ENCODE measurements around the gene PNMT.
"Not testable (repeated sequence)": the region's sequence is repeated elsewhere in the genome, so short reads cannot be mapped to it uniquely, and the experiment has no call there.

Gene PNMT

DNA sequence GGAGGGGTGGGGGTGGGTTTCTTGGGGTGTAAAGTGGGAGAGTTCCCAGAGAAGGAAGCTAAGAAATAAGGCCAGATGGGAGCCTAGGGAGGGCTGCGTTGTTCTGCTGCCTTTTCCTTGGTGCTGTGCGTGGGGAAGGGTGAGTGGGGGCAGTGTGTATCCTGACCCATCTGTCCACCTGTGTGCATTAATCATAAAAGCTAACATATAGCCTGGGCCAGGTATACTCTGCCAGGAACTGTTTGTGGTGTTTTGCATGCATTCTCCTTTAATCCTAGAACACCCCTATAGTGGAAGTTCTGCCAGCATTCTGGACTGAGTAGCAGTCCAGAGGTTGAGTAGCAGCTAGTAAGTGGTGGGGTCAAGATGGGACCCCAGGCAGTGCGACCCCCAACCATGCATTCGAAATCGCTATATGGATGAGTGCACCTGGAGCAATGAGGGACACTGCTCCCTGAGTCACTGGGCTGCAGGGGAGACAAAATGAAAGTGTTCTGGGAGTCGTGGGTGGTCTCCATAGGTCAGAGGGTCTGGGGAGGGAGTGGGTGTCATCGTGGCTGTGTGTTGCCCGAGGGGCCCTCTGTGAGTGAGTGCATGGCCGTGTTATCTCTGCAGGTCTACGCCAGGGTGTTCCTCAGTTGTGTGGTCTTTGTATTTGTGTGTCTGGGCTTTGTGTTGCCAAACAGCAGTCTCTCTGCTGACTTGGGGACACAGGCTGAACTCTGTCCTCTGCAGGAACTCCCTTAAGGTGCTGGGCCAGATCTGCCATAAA lies 32.9 kb downstream of the PNMT start:
- Mint-ChIP-seq H3K27me3 (peaks cover 35 to 47% of the 10 kb centered on the region in 2 donors), H3K4me3 (no peak overlapping the region), H3K27ac (no peak overlapping the region), H3K4me1 (ENCODE audit: low read depth in 2 of 2) (peaks cover 4 to 5% of the 10 kb centered on the region in 2 donors), H3K36me3 (ENCODE audit: insufficient read depth) (peaks cover 3% of the 10 kb centered on the region), H3K9me3 (no peaks in the 10 kb centered on the region)
- ATAC-seq (replicated peaks) = no peak
- no peak for DNase-seq

DNA sequence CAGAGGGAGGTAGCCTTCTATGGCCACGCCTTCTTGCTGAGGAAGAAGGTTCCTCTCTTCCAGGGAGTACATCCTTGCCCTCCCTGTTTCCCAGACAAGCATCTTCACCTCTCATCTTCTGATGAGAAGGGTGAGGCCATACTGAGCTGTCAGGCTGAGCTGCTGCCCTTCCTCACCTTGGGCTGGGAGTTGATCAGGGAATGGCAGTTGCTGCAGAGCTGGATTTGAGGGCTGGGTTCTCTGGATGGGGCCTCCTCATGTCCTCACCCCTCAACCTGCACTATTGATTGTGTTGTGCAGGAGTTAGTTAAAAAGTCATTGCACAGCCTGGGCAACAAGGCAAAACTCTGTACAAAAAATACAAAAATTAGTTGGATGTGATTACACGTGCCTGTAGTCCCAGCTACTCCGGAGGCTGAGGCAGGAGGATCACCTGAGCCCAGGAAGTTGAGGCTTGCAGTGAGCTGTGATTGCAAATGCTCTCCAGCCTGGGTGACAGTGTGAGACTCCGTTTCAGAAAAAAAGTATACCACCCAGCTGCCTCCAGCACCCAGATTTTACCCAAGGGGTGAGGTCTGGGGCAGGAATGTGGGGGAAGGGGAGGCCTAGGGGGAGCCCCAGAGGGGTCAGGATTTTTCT lies 33.6 kb downstream of the PNMT start:
- Mint-ChIP-seq H3K4me1 (ENCODE audit: low read depth in 2 of 2) (peaks cover 6 to 8% of the 10 kb centered on the region in 2 donors), H3K27ac (no peak overlapping the region), H3K27me3 (peaks cover 35 to 47% of the 10 kb centered on the region in 2 donors), H3K36me3 (ENCODE audit: insufficient read depth) (peaks cover 3% of the 10 kb centered on the region), H3K4me3 (no peak overlapping the region), H3K9me3 (no peaks in the 10 kb centered on the region)
- DNase-seq (no peak), ATAC-seq (replicated peaks) (no peak)

DNA sequence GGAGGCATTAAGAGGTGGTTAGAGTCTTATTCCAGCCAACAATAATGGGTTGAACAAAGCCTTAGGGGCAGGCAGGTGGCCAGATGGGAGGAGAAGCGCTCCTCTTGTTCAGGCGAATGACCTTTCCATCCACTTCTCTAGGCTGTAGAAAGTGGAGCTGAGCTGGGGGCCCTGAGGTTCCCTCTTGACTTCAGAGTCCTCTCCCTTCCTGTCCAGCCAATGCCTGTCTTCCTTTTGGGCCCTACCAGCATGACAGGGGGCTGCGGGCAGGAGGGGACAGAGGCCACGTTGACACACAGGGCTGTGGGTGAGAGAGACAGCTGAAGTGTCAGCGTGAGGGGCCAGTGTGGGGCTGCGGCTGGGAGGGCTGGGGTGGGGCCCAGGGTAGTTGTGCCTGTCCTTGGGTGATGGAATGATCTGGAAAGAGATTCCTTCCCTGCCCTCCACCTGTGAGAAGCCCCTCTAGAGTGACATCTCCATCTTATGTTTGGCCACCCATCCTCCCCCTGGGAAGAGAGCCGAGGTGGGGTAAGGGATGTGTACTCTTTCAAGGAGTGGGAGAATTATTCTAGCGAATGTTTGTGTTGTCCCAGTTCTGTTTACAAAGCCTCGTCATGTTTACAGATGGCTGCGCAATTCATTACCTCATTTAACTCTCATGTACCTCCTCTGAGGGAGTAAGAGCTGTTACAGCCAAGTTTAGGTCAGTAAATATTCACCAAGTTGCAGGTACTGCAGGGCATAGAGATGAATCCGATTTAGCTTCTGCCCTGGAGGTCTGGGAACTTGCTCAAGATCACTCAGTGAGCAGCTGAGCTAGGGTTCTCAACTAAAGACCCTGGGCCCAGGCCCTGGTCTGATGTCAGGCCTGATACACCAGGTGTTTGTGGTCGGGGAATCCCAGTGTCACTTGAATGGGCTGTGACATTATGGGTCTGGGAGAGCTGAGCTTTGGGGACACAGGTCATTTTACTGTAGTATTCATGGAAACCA lies 34.9 kb downstream of the PNMT start:
- Mint-ChIP-seq H3K27me3 (peaks cover 28 to 40% of the 10 kb centered on the region in 2 donors), H3K4me3 (no peak overlapping the region), H3K36me3 (ENCODE audit: insufficient read depth) (peaks cover 3% of the 10 kb centered on the region), H3K27ac (no peak overlapping the region), H3K9me3 (no peaks in the 10 kb centered on the region), H3K4me1 (ENCODE audit: low read depth in 2 of 2) (peaks cover 12 to 13% of the 10 kb centered on the region in 2 donors)
- ATAC-seq (replicated peaks) (peak; percentile 37), DNase-seq (no peak)

DNA sequence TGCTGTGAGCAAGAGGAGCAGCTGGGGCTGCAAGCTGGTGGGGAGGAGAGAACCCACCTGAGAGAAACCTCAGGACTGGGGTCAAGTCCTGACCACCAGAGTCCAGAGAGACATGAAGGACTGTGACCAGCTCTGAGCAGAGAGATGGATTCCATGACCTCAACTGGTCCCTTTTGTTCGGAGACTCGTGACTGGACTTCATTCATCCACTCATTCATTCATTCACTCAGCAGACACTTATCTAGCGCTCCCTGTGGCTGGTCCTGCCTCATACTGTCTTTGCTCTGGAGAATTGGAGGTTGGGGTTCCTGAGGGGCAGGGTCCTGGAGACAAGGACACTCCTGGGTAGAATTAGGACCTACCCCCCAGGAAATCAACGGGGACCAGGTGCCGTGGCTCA lies 35.7 kb downstream of the PNMT start:
- no peaks in the 10 kb centered on the region for H3K9me3 Mint-ChIP-seq
- no peak overlapping the region for H3K27ac Mint-ChIP-seq
- H3K36me3 Mint-ChIP-seq (ENCODE audit: insufficient read depth) = peaks cover 3% of the 10 kb centered on the region
- DNase-seq (no peak), ATAC-seq (replicated peaks) (no peak)
- H3K27me3 Mint-ChIP-seq = peaks cover 25 to 33% of the 10 kb centered on the region in 2 donors
- no peak overlapping the region for H3K4me3 Mint-ChIP-seq
- peaks cover 15 to 18% of the 10 kb centered on the region in 2 donors for H3K4me1 Mint-ChIP-seq (ENCODE audit: low read depth in 2 of 2)

GRCh38 chr17:39704821-39705551 lies 36.7 kb downstream of the PNMT start:
- Mint-ChIP-seq H3K4me1 (ENCODE audit: low read depth in 2 of 2) (peaks cover 20 to 21% of the 10 kb centered on the region in 2 donors), H3K27ac (no peak overlapping the region), H3K4me3 (no peak overlapping the region), H3K27me3 (peaks cover 14 to 22% of the 10 kb centered on the region in 2 donors), H3K36me3 (ENCODE audit: insufficient read depth) (no peaks in the 10 kb centered on the region), H3K9me3 (no peaks in the 10 kb centered on the region)
- no peak for ATAC-seq (replicated peaks)
- DNase-seq = no peak

DNA sequence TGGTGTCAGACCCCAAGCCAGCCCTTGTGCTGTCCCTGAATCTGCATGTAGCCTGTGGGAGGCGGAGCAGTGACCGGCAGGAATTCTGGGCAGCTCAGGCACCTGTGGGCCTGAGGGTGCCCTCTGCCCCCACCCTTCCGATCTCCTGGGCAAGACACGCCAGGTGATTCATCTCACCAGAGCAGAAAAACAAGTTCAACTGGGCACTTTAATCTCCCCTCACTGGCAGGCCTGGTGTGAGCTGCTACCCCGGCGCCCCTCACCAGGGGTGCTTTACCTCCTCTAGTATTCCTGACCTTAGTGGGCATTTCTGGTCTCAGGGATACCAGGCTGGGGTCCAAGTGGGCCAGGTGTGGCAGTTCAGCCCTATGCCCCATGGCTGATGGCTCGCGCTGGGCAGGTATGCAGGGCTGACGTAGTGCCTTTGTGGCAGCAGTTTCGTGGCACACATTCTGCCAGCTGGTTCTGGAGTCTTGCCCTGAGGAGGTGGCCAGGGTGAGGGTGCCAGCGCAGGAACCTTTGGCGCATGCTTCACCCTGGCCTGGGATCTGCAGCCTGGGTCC lies 37.6 kb downstream of the PNMT start:
- DNase-seq = no peak
- ATAC-seq (replicated peaks) = no peak
- Mint-ChIP-seq H3K27me3 (peaks cover 9 to 13% of the 10 kb centered on the region in 2 donors), H3K4me1 (ENCODE audit: low read depth in 2 of 2) (peaks cover 20 to 21% of the 10 kb centered on the region in 2 donors), H3K27ac (no peak overlapping the region), H3K36me3 (ENCODE audit: insufficient read depth) (no peaks in the 10 kb centered on the region), H3K4me3 (no peak overlapping the region), H3K9me3 (no peaks in the 10 kb centered on the region)

DNA sequence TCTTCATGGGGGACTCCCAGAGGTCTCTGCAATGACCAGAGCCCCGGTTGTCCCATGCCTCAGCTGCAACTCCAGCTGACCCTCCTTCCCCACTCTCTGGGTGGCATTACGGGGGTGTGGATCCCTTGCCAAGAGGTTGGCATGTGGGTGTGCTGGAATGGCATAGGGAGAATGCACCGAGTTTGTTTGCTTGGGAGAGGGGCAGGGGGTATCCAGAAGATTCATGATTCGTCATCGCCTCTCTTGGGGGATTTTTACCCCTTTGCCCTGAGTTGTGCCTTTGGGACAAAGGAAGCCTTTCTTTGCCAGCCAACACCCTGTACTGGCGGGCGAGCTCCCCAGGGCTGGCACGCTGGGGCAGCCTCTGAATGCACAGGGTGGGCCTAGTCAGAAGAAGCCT lies 38.1 kb downstream of the PNMT start:
- Mint-ChIP-seq H3K27me3 (peaks cover 4 to 8% of the 10 kb centered on the region in 2 donors), H3K4me1 (ENCODE audit: low read depth in 2 of 2) (peaks cover 20 to 21% of the 10 kb centered on the region in 2 donors), H3K4me3 (no peak overlapping the region), H3K9me3 (no peaks in the 10 kb centered on the region), H3K27ac (no peak overlapping the region), H3K36me3 (ENCODE audit: insufficient read depth) (no peaks in the 10 kb centered on the region)
- no peak for ATAC-seq (replicated peaks)
- DNase-seq = no peak

- Mint-ChIP-seq H3K36me3 (ENCODE audit: insufficient read depth) (no peaks in the 10 kb centered on the region), H3K9me3 (no peaks in the 10 kb centered on the region), H3K4me3 (peak overlapping the region; percentile 38 to 53), H3K27me3 (peaks cover 0 to 3% of the 10 kb centered on the region in 2 donors), H3K4me1 (ENCODE audit: low read depth in 2 of 2) (peaks cover 20 to 21% of the 10 kb centered on the region in 2 donors), H3K27ac (peak overlapping the region; percentile 77 to 87)
- DNase-seq (no peak), ATAC-seq (replicated peaks) (peak; percentile 18)
Measured at GRCh38 chr17:39706921-39707337, 38.7 kb downstream of the PNMT start.

DNA sequence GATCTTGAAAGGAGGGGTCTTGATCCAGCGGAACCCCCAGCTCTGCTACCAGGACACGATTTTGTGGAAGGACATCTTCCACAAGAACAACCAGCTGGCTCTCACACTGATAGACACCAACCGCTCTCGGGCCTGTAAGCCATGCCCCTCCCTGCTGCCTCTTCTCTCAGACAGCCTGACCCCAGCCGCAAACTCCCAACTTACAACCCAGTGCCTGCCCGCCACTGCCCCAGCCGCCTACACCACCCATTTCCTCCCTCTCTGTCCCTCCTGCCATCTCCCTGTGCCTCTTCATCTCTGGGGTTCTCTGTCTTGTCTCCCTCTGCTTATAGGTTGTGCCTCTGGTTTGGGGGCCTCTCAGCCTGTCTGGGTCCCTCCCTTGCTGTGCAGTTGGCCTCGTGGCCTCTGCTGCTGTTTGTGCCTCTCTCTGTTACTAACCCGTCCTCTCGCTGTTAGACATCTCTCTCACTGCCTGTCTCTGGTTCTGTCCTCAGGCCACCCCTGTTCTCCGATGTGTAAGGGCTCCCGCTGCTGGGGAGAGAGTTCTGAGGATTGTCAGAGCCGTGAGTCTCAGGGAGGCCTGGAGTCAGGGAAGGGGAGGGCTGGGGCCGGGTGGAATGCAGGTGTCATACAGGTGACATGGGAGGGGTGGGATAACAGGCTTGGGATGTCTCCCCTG lies 41.2 kb downstream of the PNMT start:
- Mint-ChIP-seq H3K4me3 (peak overlapping the region; percentile 56 to 61), H3K36me3 (ENCODE audit: insufficient read depth) (no peaks in the 10 kb centered on the region), H3K27me3 (no peaks in the 10 kb centered on the region), H3K4me1 (ENCODE audit: low read depth in 2 of 2) (peaks cover 20% of the 10 kb centered on the region in 2 donors), H3K9me3 (no peaks in the 10 kb centered on the region), H3K27ac (peak overlapping the region; percentile 62 to 88)
- ATAC-seq (replicated peaks) = peak; percentile 66
- no peak for DNase-seq

- Mint-ChIP-seq H3K36me3 (ENCODE audit: insufficient read depth) (no peaks in the 10 kb centered on the region), H3K27ac (peak overlapping the region; percentile 62 to 88), H3K9me3 (no peaks in the 10 kb centered on the region), H3K4me3 (peak overlapping the region; percentile 56 to 61), H3K27me3 (no peaks in the 10 kb centered on the region), H3K4me1 (ENCODE audit: low read depth in 2 of 2) (peaks cover 20% of the 10 kb centered on the region in 2 donors)
- DNase-seq (no peak), ATAC-seq (replicated peaks) (no peak)
Measured at GRCh38 chr17:39709998-39710964, 42.0 kb downstream of the PNMT start.

DNA sequence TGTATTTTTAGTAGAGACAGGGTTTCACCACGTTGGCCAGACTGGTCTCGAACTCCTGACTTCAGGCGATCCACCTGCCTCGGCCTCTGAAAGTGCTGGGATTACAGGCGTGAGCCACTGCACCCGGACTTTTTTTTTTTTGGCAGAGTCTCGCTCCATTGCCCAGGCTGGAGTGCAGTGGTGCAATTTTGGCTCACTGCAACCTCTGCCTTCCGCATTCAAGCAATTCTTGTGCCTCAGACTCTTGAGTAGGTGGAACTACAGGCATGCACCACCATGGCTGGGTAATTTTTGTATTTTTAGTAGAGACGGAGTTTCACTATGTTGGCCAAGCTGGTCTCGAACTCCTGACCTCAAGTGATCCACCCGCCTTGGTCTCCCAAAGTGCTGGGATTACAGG lies 42.8 kb downstream of the PNMT start:
- H3K27me3 Mint-ChIP-seq; H3K4me3 Mint-ChIP-seq; ATAC-seq (replicated peaks); DNase-seq; H3K27ac Mint-ChIP-seq; H3K9me3 Mint-ChIP-seq; H3K36me3 Mint-ChIP-seq (ENCODE audit: insufficient read depth): not testable (repeated sequence)
- H3K4me1 Mint-ChIP-seq (ENCODE audit: low read depth in 2 of 2) = peaks cover 20% of the 10 kb centered on the region in 2 donors
